Astrocyte (in vitro differentiated cells and primary cell): ENCODE results near the gene NUDT4B.
"Not testable (repeated sequence)": the region's sequence is repeated elsewhere in the genome, so short reads cannot be mapped to it uniquely, and the experiment has no call there.

Source experiments
- CTCF ChIP-seq: IDR thresholded peaks from 2 replicates; pipeline ENCODE4 v1.5.1; 2011; ENCODE audit warnings: low read depth, mild to moderate bottlenecking, inconsistent platforms, low read length, moderate library complexity; ENCODE audit not compliant: insufficient read depth
- EZH2 ChIP-seq: IDR thresholded peaks from 2 replicates; pipeline ENCODE4 v1.6.1; 2012; ENCODE audit warnings: mild to moderate bottlenecking, low read length, inconsistent platforms; ENCODE audit not compliant: insufficient read depth

- TF ChIP-seq CTCF, EZH2: not testable (repeated sequence)
Observed at GRCh38 chr1:148715518-148715917, 33.1 kb upstream of the NUDT4B start.
